Gastroesophageal sphincter (tissue), 3 donors: ENCODE results near the gene DUS4L.

Experiments
- EP300 ChIP-seq: sonication (generic); formaldehyde crosslinking; IDR thresholded peaks from one replicate; pipeline ENCODE4 v1.6.1; 2017; ENCODE audit warnings: antibody characterized with exemption, mild to moderate bottlenecking
- POLR2A ChIP-seq, 2 donors: fragments of 450-650 bp; IDR thresholded peaks; one replicate each; pipeline ENCODE4 v1.6.1; 2017; ENCODE audit warnings: antibody characterized with exemption in 2 of 2, mild to moderate bottlenecking in 2 of 2, moderate library complexity in 1 of 2
- POLR2AphosphoS5 ChIP-seq: sonication (generic); formaldehyde crosslinking; IDR thresholded peaks from one replicate; pipeline ENCODE4 v1.6.1; 2017; ENCODE audit warnings: antibody characterized with exemption
- TF ChIP-seq, protein P1 (sequence below), 4 experiments: fragments of 200-600 bp in 2 of 4; fragments of 450-650 bp in 2 of 4; sonication (generic) in 1 of 4; IDR thresholded peaks; one replicate each; pipeline ENCODE4 v1.5.1; 2017 to 2019; ENCODE audit warnings: antibody characterized with exemption in 4 of 4, mild to moderate bottlenecking in 2 of 4, moderate library complexity in 2 of 4

DNA sequence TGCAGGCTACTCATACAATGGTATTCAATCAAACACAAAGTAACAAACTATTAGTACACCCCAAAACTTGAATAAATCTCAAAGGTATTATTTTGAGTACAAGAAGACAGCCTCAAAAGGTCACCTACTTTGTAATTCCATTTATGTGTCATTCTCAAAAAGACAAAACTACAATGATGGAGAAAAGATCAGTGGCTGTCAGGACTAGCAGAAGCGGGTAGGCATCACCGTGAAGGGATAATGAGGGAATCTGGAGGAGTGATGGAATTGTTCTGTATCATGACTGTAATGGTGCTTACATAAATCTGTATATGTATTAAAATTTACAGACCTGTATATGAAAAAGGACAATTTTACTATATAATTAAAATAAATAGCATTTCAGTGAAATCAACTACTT is 37.1 kb upstream of the DUS4L start:
- TF ChIP-seq, protein P1, sequence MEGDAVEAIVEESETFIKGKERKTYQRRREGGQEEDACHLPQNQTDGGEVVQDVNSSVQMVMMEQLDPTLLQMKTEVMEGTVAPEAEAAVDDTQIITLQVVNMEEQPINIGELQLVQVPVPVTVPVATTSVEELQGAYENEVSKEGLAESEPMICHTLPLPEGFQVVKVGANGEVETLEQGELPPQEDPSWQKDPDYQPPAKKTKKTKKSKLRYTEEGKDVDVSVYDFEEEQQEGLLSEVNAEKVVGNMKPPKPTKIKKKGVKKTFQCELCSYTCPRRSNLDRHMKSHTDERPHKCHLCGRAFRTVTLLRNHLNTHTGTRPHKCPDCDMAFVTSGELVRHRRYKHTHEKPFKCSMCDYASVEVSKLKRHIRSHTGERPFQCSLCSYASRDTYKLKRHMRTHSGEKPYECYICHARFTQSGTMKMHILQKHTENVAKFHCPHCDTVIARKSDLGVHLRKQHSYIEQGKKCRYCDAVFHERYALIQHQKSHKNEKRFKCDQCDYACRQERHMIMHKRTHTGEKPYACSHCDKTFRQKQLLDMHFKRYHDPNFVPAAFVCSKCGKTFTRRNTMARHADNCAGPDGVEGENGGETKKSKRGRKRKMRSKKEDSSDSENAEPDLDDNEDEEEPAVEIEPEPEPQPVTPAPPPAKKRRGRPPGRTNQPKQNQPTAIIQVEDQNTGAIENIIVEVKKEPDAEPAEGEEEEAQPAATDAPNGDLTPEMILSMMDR (IDR thresholded peaks at IDR 0.05) = no peak
- TF ChIP-seq POLR2AphosphoS5 = no peak
- no peak for TF ChIP-seq EP300
- TF ChIP-seq POLR2A (IDR thresholded peaks at IDR 0.05) = no peak
